Measurements from ENCODE around the gene CRTAC1.

CRTAC1 gene

DNA sequence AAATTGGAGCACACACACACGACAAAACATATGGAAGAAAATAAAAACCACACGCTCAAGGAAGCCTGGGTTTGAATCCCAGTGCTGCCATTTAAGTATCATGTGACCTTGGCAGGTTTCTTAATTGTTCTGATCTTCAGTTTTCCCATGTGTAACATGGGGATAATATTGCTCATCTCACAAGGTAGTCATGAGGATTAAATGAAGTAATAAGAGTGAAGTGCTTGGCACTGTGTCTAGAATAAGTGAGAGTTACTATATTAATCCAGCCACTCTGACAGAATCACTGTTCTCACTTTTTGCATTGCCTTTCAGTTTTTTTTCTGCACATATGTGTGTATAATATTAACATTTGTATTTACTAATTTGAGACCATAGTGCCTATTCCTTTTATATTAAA is 137.5 kb downstream of the CRTAC1 start:
- H3K27me3 ChIP-seq (ENCODE audit: control insufficient read depth, insufficient read depth, low read length), result no peaks in the 10 kb centered on the region
- H3K4me1 ChIP-seq, result no peaks in the 10 kb centered on the region
- H3K27ac ChIP-seq, result no peak overlapping the region
- no peaks in the 10 kb centered on the region for H3K79me2 ChIP-seq
- H3K36me3 ChIP-seq (ENCODE audit: control insufficient read depth, insufficient read depth, low read length), result no peaks in the 10 kb centered on the region
- no peak overlapping the region for H2AFZ ChIP-seq
- H3K9ac ChIP-seq, result no peak overlapping the region
- no peaks in the 10 kb centered on the region for H3K9me3 ChIP-seq (ENCODE audit: control insufficient read depth, low read length)
- no peak overlapping the region for H3K4me3 ChIP-seq (ENCODE audit: low read depth, low read length)
- H3K4me2 ChIP-seq (ENCODE audit: low read length), result no peak overlapping the region
- no peak for TF ChIP-seq CTCF (IDR thresholded peaks at IDR 0.05)

GRCh38 chr10:97892506-97892905 is 137.9 kb downstream of the CRTAC1 start:
- TF ChIP-seq CTCF (IDR thresholded peaks at IDR 0.05), result no peak
- Histone ChIP-seq H3K9me3 (ENCODE audit: control insufficient read depth, low read length) (no peaks in the 10 kb centered on the region), H3K27me3 (ENCODE audit: control insufficient read depth, insufficient read depth, low read length) (no peaks in the 10 kb centered on the region), H3K4me3 (ENCODE audit: low read depth, low read length) (no peak overlapping the region), H3K9ac (no peak overlapping the region), H2AFZ (no peak overlapping the region), H3K4me2 (ENCODE audit: low read length) (no peak overlapping the region), H3K79me2 (no peaks in the 10 kb centered on the region), H3K4me1 (no peaks in the 10 kb centered on the region), H3K36me3 (ENCODE audit: control insufficient read depth, insufficient read depth, low read length) (no peaks in the 10 kb centered on the region), H3K27ac (no peak overlapping the region)

- Histone ChIP-seq H3K4me1 (no peaks in the 10 kb centered on the region), H3K4me3 (ENCODE audit: low read depth, low read length) (no peak overlapping the region), H3K9ac (no peak overlapping the region), H3K36me3 (ENCODE audit: control insufficient read depth, insufficient read depth, low read length) (no peaks in the 10 kb centered on the region), H3K4me2 (ENCODE audit: low read length) (no peak overlapping the region), H2AFZ (no peak overlapping the region), H3K27me3 (ENCODE audit: control insufficient read depth, insufficient read depth, low read length) (no peaks in the 10 kb centered on the region), H3K79me2 (no peaks in the 10 kb centered on the region), H3K27ac (no peak overlapping the region), H3K9me3 (ENCODE audit: control insufficient read depth, low read length) (no peaks in the 10 kb centered on the region)
- TF ChIP-seq CTCF (IDR thresholded peaks at IDR 0.05), result no peak
Measured at GRCh38 chr10:97891497-97892167, 138.8 kb downstream of the CRTAC1 start.

DNA sequence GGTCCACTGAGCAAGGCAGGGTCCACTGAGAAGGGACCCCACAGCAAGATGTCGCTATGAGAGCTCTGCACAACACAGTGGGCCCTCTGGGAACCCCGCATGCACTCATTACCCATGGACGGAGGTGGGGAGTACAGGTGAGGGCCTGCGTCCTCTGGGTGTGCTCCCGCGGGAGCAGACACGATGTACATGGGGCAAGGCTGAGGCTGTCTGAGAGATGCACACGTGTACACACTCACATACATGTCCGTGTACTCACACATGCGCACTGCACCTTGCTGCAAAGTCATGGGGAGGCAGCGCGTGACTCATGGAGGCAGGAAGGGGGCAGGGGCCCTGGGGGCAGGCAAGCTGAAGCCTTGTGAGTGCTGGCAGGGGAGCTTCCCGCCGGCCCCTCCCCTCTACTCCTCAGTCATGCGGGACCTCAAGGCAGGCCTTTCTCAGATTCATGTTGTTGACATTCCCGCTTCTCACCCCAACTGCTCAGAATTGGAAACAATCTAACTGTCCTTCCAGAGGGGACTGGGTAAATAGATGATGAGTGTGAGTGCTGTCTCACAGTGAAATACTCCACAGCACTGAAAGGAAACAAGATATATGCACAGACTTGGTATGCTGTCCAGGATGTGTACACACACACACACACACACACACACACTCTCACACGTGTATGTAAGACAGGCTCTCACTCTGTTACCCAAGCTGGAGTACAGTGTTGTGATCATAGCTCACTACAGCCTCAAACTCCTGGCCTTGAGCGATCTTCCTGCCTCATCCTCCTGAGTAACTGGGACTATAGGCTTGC is 140.8 kb downstream of the CRTAC1 start:
- Histone ChIP-seq H3K36me3 (ENCODE audit: control insufficient read depth, insufficient read depth, low read length) (no peaks in the 10 kb centered on the region), H3K27me3 (ENCODE audit: control insufficient read depth, insufficient read depth, low read length) (no peaks in the 10 kb centered on the region), H2AFZ (peak overlapping the region; percentile 70), H3K9ac (no peak overlapping the region), H3K4me2 (ENCODE audit: low read length) (no peak overlapping the region), H3K4me1 (no peaks in the 10 kb centered on the region), H3K9me3 (ENCODE audit: control insufficient read depth, low read length) (no peaks in the 10 kb centered on the region), H3K4me3 (ENCODE audit: low read depth, low read length) (no peak overlapping the region), H3K27ac (no peak overlapping the region), H3K79me2 (no peaks in the 10 kb centered on the region)
- no peak for TF ChIP-seq CTCF (IDR thresholded peaks at IDR 0.05)
